K562 (cell line): ENCODE results near the gene DDRGK1. TPM values are rescaled to one million over a fixed set of nuclear protein-coding genes. Genes with fewer than 3 reads are reported as not detected.

ENCODE experiments used
- BCLAF1 ChIP-seq, 2 experiments: fragments of 450-650 bp in 1 of 2; IDR thresholded peaks; 2 replicates each; pipeline ENCODE4 v1.6.1; 2011 to 2017; ENCODE audit warnings: low read depth in 2 of 2, antibody characterized with exemption in 1 of 2, borderline replicate concordance in 1 of 2, low read length in 1 of 2, mild to moderate bottlenecking in 1 of 2, mixed read lengths in 1 of 2; ENCODE audit not compliant: control insufficient read depth in 1 of 2
- CXXC5 ChIP-seq: fragments of 250-450 bp; sonication (Bioruptor Pico); IDR thresholded peaks from 2 replicates; pipeline ENCODE4 v1.8.0; 2022; ENCODE audit warnings: inconsistent platforms, mild to moderate bottlenecking, moderate library complexity
- E2F4 ChIP-seq: sonication (generic); formaldehyde crosslinking; IDR thresholded peaks from 2 replicates; pipeline ENCODE4 v1.8.0; 2022; ENCODE audit warnings: mild to moderate bottlenecking, low read depth, missing genetic modification reagents
- EGR1 ChIP-seq: fragments of 450-650 bp; conservative IDR thresholded peaks from 2 replicates; pipeline ENCODE4 v1.6.1; 2017; ENCODE audit warnings: mild to moderate bottlenecking
- ETV6 ChIP-seq, 3 experiments: fragments of 150-350 bp in 1 of 3; sonication (generic) in 1 of 3; formaldehyde crosslinking in 1 of 3; IDR thresholded peaks; 2 replicates each; pipeline versions ENCODE4 v1.6.1 to v1.8.0; 2014 to 2022; ENCODE audit warnings: borderline replicate concordance in 2 of 3, low read depth in 2 of 3, antibody characterized with exemption in 1 of 3, low read length in 1 of 3, mild to moderate bottlenecking in 1 of 3, missing genetic modification reagents in 1 of 3
- FIP1L1 ChIP-seq: fragments of 200-400 bp; formaldehyde crosslinking; IDR thresholded peaks from 2 replicates; pipeline ENCODE4 v1.6.1; 2018; ENCODE audit warnings: mild to moderate bottlenecking, low read depth, low read length; ENCODE audit not compliant: poor library complexity, severe bottlenecking
- FOSL1 ChIP-seq: fragments of 200-800 bp; sonication (Bioruptor generic); conservative IDR thresholded peaks from 2 replicates; pipeline ENCODE4 v1.6.1; 2016; ENCODE audit warnings: missing genetic modification characterization, missing compliant biosample characterization
- HDAC2 ChIP-seq: fragments of 450-650 bp; IDR thresholded peaks from 2 replicates; pipeline ENCODE4 v1.6.1; 2016; ENCODE audit warnings: mild to moderate bottlenecking
- KDM4B ChIP-seq, 2 experiments: fragments of 450-650 bp in 1 of 2; sonication (generic) in 1 of 2; IDR thresholded peaks; 2 replicates each; pipeline ENCODE4 v1.6.1; 2016 to 2017; ENCODE audit warnings: borderline replicate concordance in 2 of 2, antibody characterized with exemption in 1 of 2, low read depth in 1 of 2, mild to moderate bottlenecking in 1 of 2
- MCM7 ChIP-seq, 2 experiments: fragments of 450-650 bp; IDR thresholded peaks; 2 replicates each; pipeline ENCODE4 v1.6.1; 2016 to 2018
- MTA2 ChIP-seq: fragments of 450-650 bp; IDR thresholded peaks from 2 replicates; pipeline ENCODE4 v1.6.1; 2016; ENCODE audit warnings: low read depth
- POLR2B ChIP-seq: fragments of 450-650 bp; IDR thresholded peaks from 2 replicates; pipeline ENCODE4 v1.6.1; 2018; ENCODE audit warnings: low read depth; ENCODE audit not compliant: partially characterized antibody
- POLR3G ChIP-seq: IDR thresholded peaks from 2 replicates; pipeline ENCODE4 v1.6.1; 2011; ENCODE audit not compliant: insufficient read length, insufficient replicate concordance; ENCODE audit errors: extremely low read depth
- RBBP5 ChIP-seq: fragments of 200-600 bp; sonication (generic); IDR thresholded peaks from 2 replicates; pipeline ENCODE4 v1.6.1; 2012; ENCODE audit warnings: borderline replicate concordance, mild to moderate bottlenecking, low read length, control low read depth, inconsistent platforms; ENCODE audit not compliant: insufficient read depth, poor library complexity, severe bottlenecking
- SAFB2 ChIP-seq: fragments of 200-400 bp; formaldehyde crosslinking; IDR thresholded peaks from 2 replicates; pipeline ENCODE4 v1.6.1; 2018; ENCODE audit warnings: borderline replicate concordance, low read length, low read depth, moderate library complexity; ENCODE audit not compliant: severe bottlenecking
- SP1 ChIP-seq: sonication (generic); formaldehyde crosslinking; IDR thresholded peaks from 2 replicates; pipeline ENCODE4 v1.8.1; 2022; ENCODE audit warnings: mild to moderate bottlenecking, missing genetic modification reagents
- ZBTB7A ChIP-seq: IDR thresholded peaks from 2 replicates; pipeline ENCODE4 v1.6.1; 2011; ENCODE audit warnings: low read depth, mild to moderate bottlenecking, low read length, moderate library complexity, borderline replicate concordance; ENCODE audit not compliant: control insufficient read depth
- ZNF263 ChIP-seq: sonication (generic); formaldehyde crosslinking; IDR thresholded peaks from 2 replicates; pipeline ENCODE4 v1.8.0; 2022; ENCODE audit warnings: mild to moderate bottlenecking, missing genetic modification reagents, borderline replicate concordance
- ZNF274 ChIP-seq: IDR thresholded peaks from 2 replicates; pipeline ENCODE4 v1.6.1; 2011; ENCODE audit warnings: low read depth, mild to moderate bottlenecking, low read length, moderate library complexity, borderline replicate concordance
- ZNF444 ChIP-seq: fragments of 250-450 bp; sonication (Bioruptor Pico); IDR thresholded peaks from 2 replicates; pipeline ENCODE4 v1.4.0; 2020; ENCODE audit warnings: mild to moderate bottlenecking, moderate library complexity
- ZNF644 ChIP-seq: fragments of 200-800 bp; sonication (Bioruptor generic); IDR thresholded peaks from 2 replicates; pipeline ENCODE4 v1.6.1; 2016; ENCODE audit warnings: low read depth, missing genetic modification characterization, missing compliant biosample characterization
- polyA plus RNA-seq, 8 experiments: library from polyadenylated mRNA; depleted of rRNA in 4 of 8; stranded (reverse) in 5 of 8; unstranded in 3 of 8; fragments of >200 nt; fragmentation: Nextera tagmentation in 2 of 8; fragmentation: Illumina TruSeq in 1 of 8; extraction: Ambion mirVana in 2 of 8; extraction: Trizol in 1 of 8; gene quantifications; 2 replicates each; pipeline versions ENCODE4 v1.2.1 to v1.2.3, GENCODE V29; 2011 to 2014; ENCODE audit warnings: inconsistent platforms in 1 of 8, missing spikeins in 1 of 8
- total RNA-seq, 7 experiments: library from RNA; depleted of rRNA in 6 of 7; stranded (reverse); fragments of >200 nt in 6 of 7; fragmentation: Illumina TruSeq in 2 of 7; extraction: Trizol in 2 of 7; gene quantifications; 2 replicates each; pipeline versions ENCODE4 v1.2.1 to v1.2.3, GENCODE V29; 2011 to 2021; ENCODE audit warnings: low replicate concordance in 1 of 7
- TF ChIP-seq, protein P1 (sequence below): sonication (generic); formaldehyde crosslinking; IDR thresholded peaks from 2 replicates; pipeline ENCODE4 v1.9.0; 2022; ENCODE audit warnings: mild to moderate bottlenecking, missing genetic modification reagents

DDRGK1 gene
- total and polyA plus RNA-seq, 9 of the 15 experiments (the other 6 are each of a cell fraction or from before 2014, with no cell fraction given) = 2.3 to 54.4 (median 29.1) TPM

GRCh38 chr20:3173610-3174441 lies 30.7 kb downstream of the DDRGK1 start (continued):
- TF ChIP-seq KDM4B (IDR thresholded peaks at IDR 0.05; ENCODE audit: borderline replicate concordance in 2 of 2, low read depth in 1 of 2) (no peak), RBBP5 (peak; percentile 68), SAFB2 (no peak), HDAC2 (peak; percentile 40; the same call in 1 of the 2 replicates), ZNF444 (CRISPR knock-in tag) (no peak), MTA2 (no peak), ZBTB7A (peak; percentile 79), POLR3G (no peak), ETV6 (IDR thresholded peaks at IDR 0.05; ENCODE audit: borderline replicate concordance in 1 of 2, low read depth in 2 of 2, low read length in 1 of 2) (no peak), ETV6 (CRISPR knock-in tag; IDR thresholded peaks at IDR 0.05; ENCODE audit: borderline replicate concordance) (no peak), ZNF274 (no peak), FOSL1 (tag) (no peak), E2F4 (CRISPR knock-in tag) (peak; percentile 42), MCM7 (IDR thresholded peaks at IDR 0.05) (no peak), EGR1 (peak; percentile 42), ZNF263 (CRISPR knock-in tag) (peak; percentile 99), ZNF644 (tag) (no peak), BCLAF1 (IDR thresholded peaks at IDR 0.05; ENCODE audit: borderline replicate concordance in 1 of 2, control insufficient read depth in 1 of 2, low read depth in 2 of 2, low read length in 1 of 2) (no peak), POLR2B (no peak), FIP1L1 (peak; percentile 56), CXXC5 (peak; percentile 7; the same call in 1 of the 2 replicates), SP1 (CRISPR knock-in tag) (peak; percentile 80; the same call in 1 of the 2 replicates)
- TF ChIP-seq, protein P1, sequence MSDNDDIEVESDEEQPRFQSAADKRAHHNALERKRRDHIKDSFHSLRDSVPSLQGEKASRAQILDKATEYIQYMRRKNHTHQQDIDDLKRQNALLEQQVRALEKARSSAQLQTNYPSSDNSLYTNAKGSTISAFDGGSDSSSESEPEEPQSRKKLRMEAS (CRISPR knock-in tag) = peak; percentile 81; the same call in 1 of the 2 replicates
